ENCODE measurements around the gene SIK2.

DNA sequence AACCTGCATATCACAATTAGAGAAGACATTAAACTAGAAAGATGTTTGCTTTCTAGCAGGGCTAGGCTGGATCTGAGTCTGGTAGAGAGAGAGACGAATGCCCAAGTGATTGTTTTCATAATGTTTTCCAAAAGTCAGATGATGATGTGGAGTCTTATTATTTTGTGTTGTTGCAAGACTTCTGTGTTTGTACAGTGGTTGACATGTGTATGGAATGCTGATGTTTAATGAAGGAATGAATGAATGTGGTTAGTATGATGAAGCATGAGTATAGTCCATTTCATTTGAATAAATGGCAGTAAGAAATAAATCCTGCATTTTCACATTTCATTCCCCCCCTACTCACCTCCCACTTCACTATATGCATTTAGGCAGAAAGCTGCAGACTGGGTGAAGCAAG lies 94.3 kb downstream of the SIK2 start:
- TF ChIP-seq, protein P1, sequence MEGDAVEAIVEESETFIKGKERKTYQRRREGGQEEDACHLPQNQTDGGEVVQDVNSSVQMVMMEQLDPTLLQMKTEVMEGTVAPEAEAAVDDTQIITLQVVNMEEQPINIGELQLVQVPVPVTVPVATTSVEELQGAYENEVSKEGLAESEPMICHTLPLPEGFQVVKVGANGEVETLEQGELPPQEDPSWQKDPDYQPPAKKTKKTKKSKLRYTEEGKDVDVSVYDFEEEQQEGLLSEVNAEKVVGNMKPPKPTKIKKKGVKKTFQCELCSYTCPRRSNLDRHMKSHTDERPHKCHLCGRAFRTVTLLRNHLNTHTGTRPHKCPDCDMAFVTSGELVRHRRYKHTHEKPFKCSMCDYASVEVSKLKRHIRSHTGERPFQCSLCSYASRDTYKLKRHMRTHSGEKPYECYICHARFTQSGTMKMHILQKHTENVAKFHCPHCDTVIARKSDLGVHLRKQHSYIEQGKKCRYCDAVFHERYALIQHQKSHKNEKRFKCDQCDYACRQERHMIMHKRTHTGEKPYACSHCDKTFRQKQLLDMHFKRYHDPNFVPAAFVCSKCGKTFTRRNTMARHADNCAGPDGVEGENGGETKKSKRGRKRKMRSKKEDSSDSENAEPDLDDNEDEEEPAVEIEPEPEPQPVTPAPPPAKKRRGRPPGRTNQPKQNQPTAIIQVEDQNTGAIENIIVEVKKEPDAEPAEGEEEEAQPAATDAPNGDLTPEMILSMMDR (IDR thresholded peaks at IDR 0.05) = no peak
- TF ChIP-seq EZH2 (IDR thresholded peaks at IDR 0.05) (no peak), EZH2phosphoT487 (IDR thresholded peaks at IDR 0.05) (no peak)
